Measurements from ENCODE around the gene NDC80.
"Not testable (repeated sequence)": the region's sequence is repeated elsewhere in the genome, so short reads cannot be mapped to it uniquely, and the experiment has no call there.

Gene NDC80

GRCh38 chr18:2538236-2538635 lies 33.1 kb upstream of the NDC80 start:
- ChIA-PET POLR2A (no interaction called here), CTCF (interaction anchor here (0.9 to 3.0 kb wide), 3 partner anchors 9 to 434 kb away, joined by 3 to 12 read pairs (median 8); no protein-coding TSS in a partner anchor)
- no peak for DNase-seq (ENCODE audit: low read depth, low spot score)
- H3K4me3 ChIP-seq (ENCODE audit: low read depth, low read length), result no peak overlapping the region
- no peak for TF ChIP-seq CTCF (IDR thresholded peaks at IDR 0.05; ENCODE audit: insufficient read depth, low read length, missing control alignments)

GRCh38 chr18:2538844-2539243 lies 32.5 kb upstream of the NDC80 start:
- CTCF ChIA-PET, result interaction anchor here (1.6 kb wide), 1 partner anchor 435 kb away, joined by 10 read pairs; no protein-coding TSS in a partner anchor
- POLR2A ChIA-PET, result no interaction called here
- no peak for TF ChIP-seq CTCF (IDR thresholded peaks at IDR 0.05; ENCODE audit: insufficient read depth, low read length, missing control alignments)
- no peak overlapping the region for H3K4me3 ChIP-seq (ENCODE audit: low read depth, low read length)
- no peak for DNase-seq (ENCODE audit: low read depth, low spot score)

- H3K4me3 ChIP-seq (ENCODE audit: low read depth, low read length), result no peak overlapping the region
- ChIA-PET CTCF (interaction anchor here (0.9 to 10.3 kb wide), 11 partner anchors 8 to 954 kb away, joined by 3 to 184 read pairs (median 5); no protein-coding TSS in a partner anchor), POLR2A (no interaction called here)
- DNase-seq (ENCODE audit: low read depth, low spot score), result no peak
- no peak for TF ChIP-seq CTCF (IDR thresholded peaks at IDR 0.05; ENCODE audit: insufficient read depth, low read length, missing control alignments)
Measured at GRCh38 chr18:2540575-2540974, 30.8 kb upstream of the NDC80 start.

GRCh38 chr18:2541925-2542563 lies 29.3 kb upstream of the NDC80 start:
- CTCF ChIA-PET, result interaction anchor here (0.6 to 10.3 kb wide), 30 partner anchors 12 to 956 kb away, joined by 3 to 184 read pairs (median 3); no protein-coding TSS in a partner anchor
- POLR2A ChIA-PET; DNase-seq (ENCODE audit: low read depth, low spot score); H3K4me3 ChIP-seq (ENCODE audit: low read depth, low read length): not testable (repeated sequence)
- peak; percentile 41 for TF ChIP-seq CTCF (IDR thresholded peaks at IDR 0.05; ENCODE audit: insufficient read depth, low read length, missing control alignments)

- no peak for DNase-seq (ENCODE audit: low read depth, low spot score)
- ChIA-PET POLR2A (no interaction called here), CTCF (interaction anchor here (10.1 to 10.3 kb wide), 2 partner anchors 440 to 959 kb away, joined by 90 to 184 read pairs; no protein-coding TSS in a partner anchor)
- no peak overlapping the region for H3K4me3 ChIP-seq (ENCODE audit: low read depth, low read length)
- TF ChIP-seq CTCF (IDR thresholded peaks at IDR 0.05; ENCODE audit: insufficient read depth, low read length, missing control alignments), result no peak
Measured at GRCh38 chr18:2545155-2545554, 26.2 kb upstream of the NDC80 start.

GRCh38 chr18:2547477-2548087 lies 23.8 kb upstream of the NDC80 start:
- CTCF ChIA-PET, result interaction anchor here (0.7 to 10.3 kb wide), 24 partner anchors 8 to 1685 kb away, joined by 3 to 184 read pairs (median 4); no protein-coding TSS in a partner anchor
- no peak for DNase-seq (ENCODE audit: low read depth, low spot score)
- no peak overlapping the region for H3K4me3 ChIP-seq (ENCODE audit: low read depth, low read length)
- TF ChIP-seq CTCF (IDR thresholded peaks at IDR 0.05; ENCODE audit: insufficient read depth, low read length, missing control alignments), result peak; percentile 34
- POLR2A ChIA-PET, result no interaction called here
